H9 (cell line): ENCODE measurements around the gene POU2F2. TPM values are rescaled to one million over a fixed set of nuclear protein-coding genes. Genes with fewer than 3 reads are reported as not detected.

Experiments
- DNase-seq: peaks from one replicate; pipeline ENCODE4 v3.0.0-alpha.2; 2017
- H2AFZ ChIP-seq: one replicate; pipeline ENCODE4 v1.6.1; 2013; ENCODE audit warnings: mild to moderate bottlenecking, low read length, control low read depth, moderate library complexity
- H2AK5ac ChIP-seq: 2 replicates; pipeline ENCODE4 v1.6.1; 2013; ENCODE audit warnings: low read length, control low read depth, mixed read lengths; ENCODE audit not compliant: insufficient read length
- H2BK120ac ChIP-seq: one replicate; pipeline ENCODE4 v1.6.1; 2013; ENCODE audit warnings: low read depth, mild to moderate bottlenecking, low read length, control low read depth, inconsistent platforms; ENCODE audit not compliant: poor library complexity, severe bottlenecking
- H2BK12ac ChIP-seq: 2 replicates; pipeline ENCODE4 v1.6.1; 2013; ENCODE audit warnings: low read length, control low read depth, mixed read lengths, low read depth; ENCODE audit not compliant: insufficient read length
- H2BK15ac ChIP-seq: 2 replicates; pipeline ENCODE4 v1.6.1; 2013; ENCODE audit warnings: low read depth, low read length, control low read depth
- H2BK20ac ChIP-seq: one replicate; pipeline ENCODE4 v1.6.1; 2013; ENCODE audit warnings: low read depth, mild to moderate bottlenecking, low read length, control low read depth, inconsistent platforms; ENCODE audit not compliant: poor library complexity, severe bottlenecking
- H2BK5ac ChIP-seq: 2 replicates; pipeline ENCODE4 v1.6.1; 2013; ENCODE audit warnings: low read length, control low read depth, mixed read lengths; ENCODE audit not compliant: insufficient read length
- H3K14ac ChIP-seq: 2 replicates; pipeline ENCODE4 v1.6.1; 2013; ENCODE audit warnings: low read length, control low read depth; ENCODE audit not compliant: insufficient read depth
- H3K18ac ChIP-seq: 2 replicates; pipeline ENCODE4 v1.6.1; 2013; ENCODE audit warnings: low read depth, mild to moderate bottlenecking, mixed read lengths, low read length, control low read depth; ENCODE audit not compliant: insufficient read length
- H3K23ac ChIP-seq: 2 replicates; pipeline ENCODE4 v1.6.1; 2013; ENCODE audit warnings: low read length, control low read depth, mixed read lengths, low read depth; ENCODE audit not compliant: insufficient read length
- H3K23me2 ChIP-seq: 2 replicates; pipeline ENCODE4 v1.6.1; 2013; ENCODE audit warnings: low read depth, mild to moderate bottlenecking, mixed read lengths, low read length, control low read depth; ENCODE audit not compliant: insufficient read length, poor library complexity, severe bottlenecking
- H3K27ac ChIP-seq: 2 replicates; pipeline ENCODE4 v1.5.1; 2013; ENCODE audit warnings: low read length, control low read depth, mixed read lengths, low read depth; ENCODE audit not compliant: insufficient read length
- H3K27me3 ChIP-seq: 2 replicates; pipeline ENCODE4 v1.6.1; 2013; ENCODE audit warnings: low read length, control low read depth, inconsistent platforms; ENCODE audit not compliant: insufficient read depth
- H3K4ac ChIP-seq: 2 replicates; pipeline ENCODE4 v1.6.1; 2013; ENCODE audit warnings: low read depth, mild to moderate bottlenecking, control low read depth, inconsistent platforms, low read length, moderate library complexity
- H3K4me1 ChIP-seq: 2 replicates; pipeline ENCODE4 v1.6.1; 2013; ENCODE audit warnings: low read length, control low read depth, inconsistent platforms; ENCODE audit not compliant: insufficient read depth
- H3K4me2 ChIP-seq: 2 replicates; pipeline ENCODE4 v1.6.1; 2013; ENCODE audit warnings: low read length, control low read depth, mixed read lengths; ENCODE audit not compliant: insufficient read length, insufficient read depth
- H3K56ac ChIP-seq: 2 replicates; pipeline ENCODE4 v1.6.1; 2013; ENCODE audit warnings: low read depth, mild to moderate bottlenecking, mixed read lengths, low read length, control low read depth; ENCODE audit not compliant: insufficient read length
- H3K79me1 ChIP-seq: 2 replicates; pipeline ENCODE4 v1.6.1; 2013; ENCODE audit warnings: low read depth, mild to moderate bottlenecking, moderate library complexity, low read length, control low read depth, inconsistent platforms; ENCODE audit not compliant: insufficient read depth, poor library complexity, severe bottlenecking
- H3K79me2 ChIP-seq: 2 replicates; pipeline ENCODE4 v1.6.1; 2013; ENCODE audit warnings: low read length, control low read depth, inconsistent platforms; ENCODE audit not compliant: insufficient read depth
- H3K9ac ChIP-seq: 2 replicates; pipeline ENCODE4 v1.6.1; 2013; ENCODE audit warnings: low read length, control low read depth, mixed read lengths; ENCODE audit not compliant: insufficient read length; ENCODE audit errors: extremely low read depth
- H3K9me3 ChIP-seq: one replicate; pipeline ENCODE4 v1.6.1; 2013; ENCODE audit warnings: low read depth, low read length, inconsistent platforms; ENCODE audit not compliant: control insufficient read depth
- H3T11ph ChIP-seq: one replicate; pipeline ENCODE4 v1.6.1; 2013; ENCODE audit warnings: mild to moderate bottlenecking, low read length, control low read depth, inconsistent platforms
- H4K20me1 ChIP-seq: one replicate; pipeline ENCODE4 v1.6.1; 2013; ENCODE audit not compliant: control insufficient read depth, insufficient read length, insufficient read depth
- H4K5ac ChIP-seq: 2 replicates; pipeline ENCODE4 v1.6.1; 2013; ENCODE audit warnings: low read depth, mild to moderate bottlenecking, mixed read lengths, low read length, control low read depth; ENCODE audit not compliant: insufficient read length
- H4K8ac ChIP-seq: replicated peaks from 2 replicates; pipeline ENCODE4 v1.6.1; 2013; ENCODE audit warnings: low read length, control low read depth, mixed read lengths, low read depth; ENCODE audit not compliant: insufficient read length
- H4K91ac ChIP-seq: 2 replicates; pipeline ENCODE4 v1.6.1; 2013; ENCODE audit warnings: low read depth, mild to moderate bottlenecking, moderate library complexity, mixed read lengths, low read length, control low read depth; ENCODE audit not compliant: insufficient read length
- H3K27ac Mint-ChIP-seq, 3 experiments: 2 replicates in 2 of 3; 3 replicates in 1 of 3; pipeline ENCODE4 v1.8.0; 2020 to 2021; ENCODE audit warnings: mixed read lengths in 3 of 3, mild to moderate bottlenecking in 1 of 3, moderate library complexity in 1 of 3
- H3K27me3 Mint-ChIP-seq: 2 replicates; pipeline ENCODE4 v1.8.0; 2021; ENCODE audit warnings: low read depth, mild to moderate bottlenecking, moderate library complexity, mixed read lengths
- H3K36me3 Mint-ChIP-seq, 3 experiments: 2 replicates in 2 of 3; 3 replicates in 1 of 3; pipeline ENCODE4 v1.8.0; 2020 to 2021; ENCODE audit warnings: low read depth in 3 of 3, mixed read lengths in 3 of 3; ENCODE audit not compliant: insufficient read depth in 1 of 3
- H3K4me1 Mint-ChIP-seq, 2 experiments: 2 replicates each; pipeline ENCODE4 v1.8.0; 2020; ENCODE audit warnings: mixed read lengths in 2 of 2
- H3K4me3 Mint-ChIP-seq, 2 experiments: 2 replicates in 1 of 2; 3 replicates in 1 of 2; pipeline ENCODE4 v1.8.0; 2020 to 2021; ENCODE audit warnings: mild to moderate bottlenecking in 2 of 2, mixed read lengths in 2 of 2, moderate library complexity in 1 of 2
- H3K9me3 Mint-ChIP-seq, 2 experiments: 2 replicates in 1 of 2; 3 replicates in 1 of 2; pipeline ENCODE4 v1.8.0; 2020; ENCODE audit warnings: mild to moderate bottlenecking in 2 of 2, mixed read lengths in 2 of 2, moderate library complexity in 1 of 2
- WGBS: extraction: QIAGEN DNeasy Blood & Tissue Kit; methylation state at CpG from one replicate; pipeline ENCODE4 v1.1.7; 2013; ENCODE audit warnings: missing lambda C conversion rate, low lambda C conversion rate, mixed read lengths; ENCODE audit not compliant: insufficient read length; ENCODE audit errors: extremely low coverage; 5-methylcytosine and 5-hydroxymethylcytosine counted together
- total RNA-seq: library from RNA; stranded (reverse); gene quantifications from 2 replicates; pipeline ENCODE4 v1.2.1, GENCODE V29; 2021
- TF ChIP-seq, protein P1 (sequence below): fragments of 200-600 bp; sonication (generic); conservative IDR thresholded peaks from 3 replicates; pipeline ENCODE4 v1.8.0; 2021; ENCODE audit warnings: antibody characterized with exemption, mild to moderate bottlenecking

Gene POU2F2
- total RNA-seq, 1 experiment from 2014 or later = 2.9 TPM

GRCh38 chr19:42124386-42124901 is 7.8 kb downstream of the POU2F2 start:
- Mint-ChIP-seq H3K27me3 (peaks cover 29% of the 10 kb centered on the region), H3K4me1 (peaks cover 14 to 27% of the 10 kb centered on the region in 2 experiments), H3K9me3 (no peaks in the 10 kb centered on the region; a peak in 1 of 5 replicates), H3K36me3 (no peaks in the 10 kb centered on the region), H3K4me3 (no peak overlapping the region), H3K27ac (no peak overlapping the region)
- Histone ChIP-seq H2AFZ (no peak overlapping the region), H3K56ac (no peak overlapping the region), H2BK12ac (no peak overlapping the region), H3K27me3 (no peaks in the 10 kb centered on the region), H4K8ac (no peak overlapping the region), H4K91ac (no peak overlapping the region), H3K79me1 (no peaks in the 10 kb centered on the region), H2AK5ac (no peak overlapping the region), H3K23me2 (no peaks in the 10 kb centered on the region), H3K4me1 (0 out of 2 replicates have a peak, but pooled peaks cover 2% of the 10 kb centered on the region), H2BK120ac (no peak overlapping the region), H3K9me3 (no peaks in the 10 kb centered on the region), H3K4ac (no peak overlapping the region), H3K9ac (no peak overlapping the region), H4K20me1 (no peaks in the 10 kb centered on the region), H2BK20ac (no peak overlapping the region), H2BK15ac (no peak overlapping the region), H3K27ac (no peak overlapping the region), H3K18ac (no peak overlapping the region), H2BK5ac (no peak overlapping the region), H3K14ac (no peak overlapping the region), H3T11ph (no peak overlapping the region), H3K23ac (no peak overlapping the region), H3K4me2 (no peak overlapping the region), H4K5ac (no peak overlapping the region), H3K79me2 (no peaks in the 10 kb centered on the region)
- WGBS = no CpG with 5 or more reads among the region's 5 CpGs
- TF ChIP-seq, protein P1, sequence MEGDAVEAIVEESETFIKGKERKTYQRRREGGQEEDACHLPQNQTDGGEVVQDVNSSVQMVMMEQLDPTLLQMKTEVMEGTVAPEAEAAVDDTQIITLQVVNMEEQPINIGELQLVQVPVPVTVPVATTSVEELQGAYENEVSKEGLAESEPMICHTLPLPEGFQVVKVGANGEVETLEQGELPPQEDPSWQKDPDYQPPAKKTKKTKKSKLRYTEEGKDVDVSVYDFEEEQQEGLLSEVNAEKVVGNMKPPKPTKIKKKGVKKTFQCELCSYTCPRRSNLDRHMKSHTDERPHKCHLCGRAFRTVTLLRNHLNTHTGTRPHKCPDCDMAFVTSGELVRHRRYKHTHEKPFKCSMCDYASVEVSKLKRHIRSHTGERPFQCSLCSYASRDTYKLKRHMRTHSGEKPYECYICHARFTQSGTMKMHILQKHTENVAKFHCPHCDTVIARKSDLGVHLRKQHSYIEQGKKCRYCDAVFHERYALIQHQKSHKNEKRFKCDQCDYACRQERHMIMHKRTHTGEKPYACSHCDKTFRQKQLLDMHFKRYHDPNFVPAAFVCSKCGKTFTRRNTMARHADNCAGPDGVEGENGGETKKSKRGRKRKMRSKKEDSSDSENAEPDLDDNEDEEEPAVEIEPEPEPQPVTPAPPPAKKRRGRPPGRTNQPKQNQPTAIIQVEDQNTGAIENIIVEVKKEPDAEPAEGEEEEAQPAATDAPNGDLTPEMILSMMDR = no peak
- no peak for DNase-seq
